Right lobe of liver (tissue), 6 donors: ENCODE data around the gene ATF7IP. TPM values are rescaled to one million over a fixed set of nuclear protein-coding genes. Genes with fewer than 3 reads are reported as not detected.

Experiments
- ATAC-seq, 4 donors: fragments of 200-7000 bp; cut with Tn5 transposase; one replicate each; pipeline ENCODE4 v1.9.1; 2020; ENCODE audit warnings: mild to moderate bottlenecking in 4 of 4, moderate library complexity in 4 of 4
- DNase-seq, 3 donors: peaks; one replicate each; pipeline ENCODE4 v3.0.0-alpha.2; 2020
- H3K27ac ChIP-seq, 3 donors: fragments of 200-600 bp; one replicate each; pipeline ENCODE4 v1.8.0; 2022
- H3K27me3 ChIP-seq, 2 donors: fragments of 200-600 bp; one replicate each; pipeline ENCODE4 v1.8.0; 2022
- H3K36me3 ChIP-seq, 4 donors: fragments of 200-600 bp; sonication (generic) in 1 of 4; one replicate each; pipeline versions ENCODE4 v1.5.1 to v1.8.0; 2017 to 2022; ENCODE audit warnings: control low read depth in 1 of 4
- H3K4me1 ChIP-seq, 4 donors: fragments of 200-600 bp; sonication (generic) in 1 of 4; one replicate each; pipeline versions ENCODE4 v1.5.1 to v1.8.0; 2017 to 2022; ENCODE audit warnings: control low read depth in 1 of 4
- H3K4me3 ChIP-seq, 3 donors: fragments of 200-600 bp; one replicate each; pipeline ENCODE4 v1.8.0; 2022
- H3K9me3 ChIP-seq, 4 donors: fragments of 200-600 bp; sonication (generic) in 1 of 4; one replicate each; pipeline versions ENCODE4 v1.5.1 to v1.8.0; 2017 to 2022; ENCODE audit warnings: control low read depth in 1 of 4
- POLR2A ChIP-seq: fragments of 450-650 bp; IDR thresholded peaks from one replicate; pipeline ENCODE4 v1.6.1; 2017; ENCODE audit warnings: antibody characterized with exemption, mild to moderate bottlenecking
- WGBS: methylation state at CpG from one replicate; pipeline ENCODE4 v1.1.6; 2018; ENCODE audit warnings: low coverage, low lambda C conversion rate; ENCODE audit not compliant: insufficient coverage; ENCODE audit errors: missing lambda C conversion rate; 5-methylcytosine and 5-hydroxymethylcytosine counted together
- intact Hi-C, 2 donors: fragments of 100-400 bp; cut with DNase I; formaldehyde crosslinking; loops; one replicate each; pipeline versions ENCODE4 v1.11.2 to v1.14.1; 2022
- total RNA-seq, 6 experiments: library from RNA; depleted of rRNA in 2 of 6; stranded (reverse); fragments of >200 nt in 2 of 6; fragmentation: NEBNext Ultra II Directional in 3 of 6; extraction: Animal tissue kit (Norgen Biotek cat#: 25700) in 3 of 6; gene quantifications; one replicate each; pipeline versions ENCODE4 v1.1.0 to v1.2.4, GENCODE V29; 2016 to 2023
- TF ChIP-seq, protein P1 (sequence below), 4 donors: fragments of 200-600 bp in 3 of 4; fragments of 450-650 bp in 1 of 4; IDR thresholded peaks; one replicate each; pipeline versions ENCODE4 v1.5.1 to v1.8.0; 2016 to 2022; ENCODE audit warnings: antibody characterized with exemption in 4 of 4, mild to moderate bottlenecking in 2 of 4
- donor health status: DM: no; HTN: yes; CAD: no.
- donor health status: DM: no; HTN: no; CAD: no.
- donor health status: DM: no; HTN: no; CAD: no.
- donor health status: DM: no; HTN: yes; CAD: no.
- donor health status: DM: no; HTN: yes; CAD: no.

Gene ATF7IP
- total RNA-seq, 6 experiments from 2014 or later: 17.5 to 33.6 (median 27.4) TPM

- intact Hi-C loops: no loop called here
- DNase-seq: no peak
- no peak for ATAC-seq
- WGBS: 84% methylated on average over 1 of the region's 1 CpG
- Histone ChIP-seq H3K4me3 (no peak overlapping the region), H3K9me3 (no peaks in the 10 kb centered on the region), H3K27ac (no peak overlapping the region), H3K4me1 (no peaks in the 10 kb centered on the region), H3K27me3 (no peaks in the 10 kb centered on the region), H3K36me3 (no peaks in the 10 kb centered on the region)
- no peak for TF ChIP-seq POLR2A
- TF ChIP-seq, protein P1, sequence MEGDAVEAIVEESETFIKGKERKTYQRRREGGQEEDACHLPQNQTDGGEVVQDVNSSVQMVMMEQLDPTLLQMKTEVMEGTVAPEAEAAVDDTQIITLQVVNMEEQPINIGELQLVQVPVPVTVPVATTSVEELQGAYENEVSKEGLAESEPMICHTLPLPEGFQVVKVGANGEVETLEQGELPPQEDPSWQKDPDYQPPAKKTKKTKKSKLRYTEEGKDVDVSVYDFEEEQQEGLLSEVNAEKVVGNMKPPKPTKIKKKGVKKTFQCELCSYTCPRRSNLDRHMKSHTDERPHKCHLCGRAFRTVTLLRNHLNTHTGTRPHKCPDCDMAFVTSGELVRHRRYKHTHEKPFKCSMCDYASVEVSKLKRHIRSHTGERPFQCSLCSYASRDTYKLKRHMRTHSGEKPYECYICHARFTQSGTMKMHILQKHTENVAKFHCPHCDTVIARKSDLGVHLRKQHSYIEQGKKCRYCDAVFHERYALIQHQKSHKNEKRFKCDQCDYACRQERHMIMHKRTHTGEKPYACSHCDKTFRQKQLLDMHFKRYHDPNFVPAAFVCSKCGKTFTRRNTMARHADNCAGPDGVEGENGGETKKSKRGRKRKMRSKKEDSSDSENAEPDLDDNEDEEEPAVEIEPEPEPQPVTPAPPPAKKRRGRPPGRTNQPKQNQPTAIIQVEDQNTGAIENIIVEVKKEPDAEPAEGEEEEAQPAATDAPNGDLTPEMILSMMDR (IDR thresholded peaks at IDR 0.05): no peak
These were observed 3.1 kb upstream of the ATF7IP start for GRCh38 chr12:14362352-14362751.

- H3K9me3 ChIP-seq: no peaks in the 10 kb centered on the region
- no peaks in the 10 kb centered on the region for H3K4me1 ChIP-seq
- no peak for DNase-seq
- H3K27me3 ChIP-seq: no peaks in the 10 kb centered on the region
- intact Hi-C loops: no loop called here
- H3K36me3 ChIP-seq: no peaks in the 10 kb centered on the region
- WGBS: 92% methylated on average over 4 of the region's 8 CpGs
- H3K4me3 ChIP-seq: peak overlapping the region; percentile 55 to 76 (median 72)
- H3K27ac ChIP-seq: peak overlapping the region; percentile 92 to 97 (median 93)
- TF ChIP-seq, protein P1 (IDR thresholded peaks at IDR 0.05): no peak
- no peak for TF ChIP-seq POLR2A
- ATAC-seq: no peak
These were observed 755 bp upstream of the ATF7IP start for GRCh38 chr12:14364583-14365271.

DNA sequence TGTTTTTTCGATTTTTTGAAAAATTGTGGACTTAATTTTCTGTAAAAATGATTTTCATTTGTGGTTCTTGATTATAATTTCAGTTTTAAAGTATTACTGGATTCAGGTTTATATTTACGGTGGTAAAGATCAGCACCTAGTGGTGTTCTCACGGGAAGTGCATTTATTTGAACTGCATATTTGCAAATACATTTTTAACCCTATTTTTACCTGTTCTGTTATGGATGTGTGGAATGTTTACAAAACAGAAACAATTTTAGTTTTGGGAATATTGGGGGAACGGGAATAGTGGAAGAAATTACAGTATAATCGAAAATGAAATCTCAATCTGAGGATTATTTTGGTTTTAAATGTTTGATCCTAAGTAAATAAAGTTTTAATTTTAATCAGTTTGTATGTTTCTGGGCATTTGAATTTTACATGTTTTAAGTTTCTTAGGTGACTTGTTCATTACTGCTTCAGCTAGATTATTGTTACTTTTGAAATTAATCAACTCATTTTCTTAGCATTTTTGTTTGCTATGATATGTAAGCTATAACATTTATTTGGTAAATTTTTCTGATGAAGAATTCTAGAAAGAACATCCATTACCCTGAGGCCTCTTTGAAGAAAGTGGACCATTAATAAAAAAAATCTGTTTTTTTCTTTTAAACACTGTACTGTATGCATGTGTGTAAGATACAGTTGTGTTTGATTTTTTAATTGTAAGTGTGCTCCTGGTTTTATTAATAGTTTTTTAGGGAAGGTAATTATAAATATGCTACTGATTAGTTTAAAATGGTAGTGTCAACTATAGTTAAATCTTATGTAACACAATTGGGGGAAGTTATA lies 942 bp downstream of the ATF7IP start:
- WGBS: 0% methylated on average over 5 of the region's 5 CpGs
- Histone ChIP-seq H3K4me3 (peak overlapping the region; percentile 55 to 76 (median 72)), H3K27me3 (no peaks in the 10 kb centered on the region), H3K9me3 (no peaks in the 10 kb centered on the region), H3K27ac (peak overlapping the region; percentile 92 to 97 (median 93)), H3K36me3 (no peaks in the 10 kb centered on the region), H3K4me1 (no peaks in the 10 kb centered on the region)
- intact Hi-C loops: no loop called here
- TF ChIP-seq, protein P1 (IDR thresholded peaks at IDR 0.05): peak in 3 of 4 donors; percentile 18 to 32 (median 19)
- no peak for TF ChIP-seq POLR2A
- ATAC-seq: peak in 1 of 4 donors; percentile 29
- no peak for DNase-seq

DNA sequence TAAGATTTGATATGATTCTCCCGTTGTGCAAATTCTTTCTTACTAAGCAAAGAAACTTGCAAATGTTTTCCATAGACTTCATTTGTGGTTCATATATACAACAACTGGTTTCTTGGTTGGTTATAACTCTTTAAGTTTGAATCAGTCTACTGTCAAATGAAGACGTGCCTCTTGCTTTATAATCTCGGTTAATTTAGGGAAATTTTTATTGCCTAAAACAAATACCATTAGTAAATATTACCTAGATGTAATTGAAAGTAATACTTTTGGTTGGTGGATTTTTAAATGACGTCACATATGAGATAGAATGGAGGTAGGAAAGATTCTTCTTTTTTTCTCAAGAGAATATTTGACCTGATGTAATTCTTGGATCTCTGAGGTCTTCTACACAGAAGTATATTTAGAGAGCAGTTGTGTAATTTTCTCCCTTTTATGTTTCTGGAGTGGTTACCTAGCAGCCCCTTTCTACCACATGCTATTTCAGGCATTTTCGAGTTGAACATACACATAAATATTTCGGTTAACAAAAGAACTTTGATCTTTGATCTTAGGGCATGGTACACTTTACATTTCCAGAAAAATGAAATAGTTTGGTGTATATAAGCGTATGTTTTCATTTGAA lies 1.7 kb downstream of the ATF7IP start:
- under 1% methylated on average over 7 of the region's 7 CpGs for WGBS
- ATAC-seq: no peak
- Histone ChIP-seq H3K36me3 (no peaks in the 10 kb centered on the region), H3K9me3 (no peaks in the 10 kb centered on the region), H3K4me3 (peak overlapping the region; percentile 55 to 76 (median 72)), H3K4me1 (no peaks in the 10 kb centered on the region), H3K27ac (peak overlapping the region; percentile 92 to 97 (median 93)), H3K27me3 (no peaks in the 10 kb centered on the region)
- intact Hi-C loops: no loop called here
- TF ChIP-seq, protein P1 (IDR thresholded peaks at IDR 0.05): no peak
- no peak for TF ChIP-seq POLR2A
- no peak for DNase-seq
